AG09319 (cell line): ENCODE results near the gene CEP89.

ENCODE experiments used
- DNase-seq: peaks from one replicate; pipeline ENCODE4 v3.0.0-alpha.2; 2010; ENCODE audit warnings: low read depth; ENCODE audit errors: extremely low read depth
- CTCF ChIP-seq: IDR thresholded peaks from 2 replicates; pipeline ENCODE4 v1.5.1; 2011; ENCODE audit warnings: low read depth, mild to moderate bottlenecking, inconsistent platforms, low read length, moderate library complexity

CEP89 gene

GRCh38 chr19:32914879-32915660, 56.7 kb downstream of the CEP89 start:
- TF ChIP-seq CTCF: no peak
- DNase-seq: no peak

GRCh38 chr19:32911467-32911866, 60.3 kb downstream of the CEP89 start:
- no peak for TF ChIP-seq CTCF

GRCh38 chr19:32910874-32911273, 60.9 kb downstream of the CEP89 start:
- no peak for TF ChIP-seq CTCF
- DNase-seq: no peak

More at GRCh38 chr19:32911467-32911866, 60.3 kb downstream of the CEP89 start:
- DNase-seq: no peak

- DNase-seq: no peak
- TF ChIP-seq CTCF: no peak
Observed at GRCh38 chr19:32910094-32910493, 61.7 kb downstream of the CEP89 start.

GRCh38 chr19:32909257-32909656, 62.5 kb downstream of the CEP89 start:
- TF ChIP-seq CTCF: no peak

GRCh38 chr19:32908641-32909190, 63.0 kb downstream of the CEP89 start:
- DNase-seq: no peak
- no peak for TF ChIP-seq CTCF

More at GRCh38 chr19:32909257-32909656, 62.5 kb downstream of the CEP89 start:
- no peak for DNase-seq

GRCh38 chr19:32902448-32902847, 69.3 kb downstream of the CEP89 start:
- DNase-seq: no peak
- no peak for TF ChIP-seq CTCF
